ENCODE measurements around the gene FGF3. TPM values are rescaled to one million over a fixed set of nuclear protein-coding genes. Genes with fewer than 3 reads are reported as not detected.

FGF3 gene
- polyA plus RNA-seq, 1 donor = not detected

DNA sequence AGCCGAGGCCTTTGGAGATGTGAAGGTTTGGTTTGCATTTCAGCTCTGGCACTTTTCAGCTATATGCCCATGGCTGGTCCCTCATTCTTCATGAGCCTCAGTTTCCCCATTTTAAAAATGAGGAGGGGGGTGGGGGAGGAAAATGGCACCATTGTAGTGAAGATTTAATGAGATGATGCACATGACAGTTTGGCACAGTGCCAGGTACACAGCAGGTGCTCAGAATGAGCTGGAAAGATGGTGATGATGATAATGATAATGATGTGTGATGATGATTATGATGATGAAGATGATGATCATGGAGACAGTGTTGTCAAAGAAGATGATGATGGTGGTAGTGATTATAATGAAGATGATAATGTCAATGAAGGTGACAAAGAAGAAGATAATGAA is 24.3 kb upstream of the FGF3 start:
- no peak for DNase-seq

DNA sequence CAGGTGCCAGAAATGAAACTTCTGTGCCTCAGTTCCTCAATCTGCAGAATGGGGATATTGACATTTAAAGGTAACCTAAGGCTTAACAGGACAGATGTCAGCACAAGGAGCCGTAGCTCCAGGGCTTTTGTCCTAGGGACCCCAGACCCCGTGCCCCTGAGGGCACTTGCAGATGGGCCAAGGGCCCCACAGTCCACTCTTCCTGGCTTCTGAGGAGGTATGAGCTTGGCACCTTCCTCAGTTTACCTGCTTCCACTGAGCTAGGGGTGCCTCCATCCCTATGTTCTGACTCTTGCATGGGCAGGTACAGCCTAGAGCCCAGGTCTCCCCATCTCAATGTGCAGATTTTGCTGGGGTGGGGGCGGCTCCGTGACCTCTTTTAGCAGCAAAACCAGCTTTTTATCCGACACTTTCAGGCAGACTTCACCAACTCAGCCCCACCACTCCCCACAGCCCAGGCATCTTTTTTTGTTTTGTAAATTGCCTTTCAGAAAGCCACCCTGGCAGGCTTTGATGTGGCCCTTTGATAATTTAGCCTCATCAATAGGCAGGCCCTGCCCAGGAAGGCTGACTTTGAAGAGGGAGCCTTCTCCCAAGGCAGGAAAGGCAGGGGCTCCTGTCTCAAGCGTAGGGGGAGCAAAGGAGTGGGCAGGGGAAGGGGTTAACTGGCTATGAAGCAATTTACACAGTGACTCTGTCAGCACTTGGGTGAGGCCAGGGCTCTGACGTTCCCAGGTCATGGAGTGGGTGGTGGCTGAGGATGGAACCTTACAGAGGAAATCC is 23.7 kb upstream of the FGF3 start:
- no peak for DNase-seq

DNA sequence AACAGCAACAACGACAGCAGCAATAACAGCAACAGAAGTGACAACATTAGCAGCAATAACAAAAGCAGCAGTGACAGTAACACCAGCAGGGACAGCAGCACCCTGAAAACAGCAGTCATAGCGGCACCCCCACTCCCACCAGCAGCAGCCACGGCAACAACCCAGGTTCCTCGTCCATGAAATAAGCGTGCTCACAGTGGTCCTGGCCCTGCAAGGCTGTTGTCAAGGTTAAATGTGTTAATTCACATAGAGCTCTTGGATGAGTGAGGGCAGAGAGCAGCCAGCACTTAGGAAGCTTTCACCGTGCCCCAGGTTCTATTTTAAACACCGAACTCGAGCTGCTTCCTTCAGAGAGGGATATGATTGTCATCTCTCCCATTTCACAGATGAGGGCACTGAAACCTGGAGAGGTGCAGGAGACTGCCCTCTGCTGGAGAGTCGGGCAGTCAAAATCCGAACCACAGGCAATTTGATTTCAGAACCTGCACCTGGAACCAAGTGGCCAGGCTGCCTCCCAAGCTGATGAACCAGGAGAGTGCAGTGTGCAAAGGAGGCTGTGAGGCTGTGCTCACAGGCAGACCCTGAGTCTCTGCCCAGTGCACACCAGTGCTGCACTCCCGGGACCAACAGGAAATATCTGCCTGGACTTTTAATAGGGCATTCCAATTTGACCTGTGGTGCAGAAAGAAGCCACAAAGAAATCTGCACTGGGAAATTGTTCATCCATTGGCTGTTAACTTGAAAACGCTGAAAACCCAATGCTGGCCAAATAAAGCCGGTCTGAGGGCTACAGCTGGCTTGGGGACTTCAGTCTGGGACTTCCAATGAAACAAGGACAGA is 22.9 kb upstream of the FGF3 start:
- no peak for DNase-seq

DNA sequence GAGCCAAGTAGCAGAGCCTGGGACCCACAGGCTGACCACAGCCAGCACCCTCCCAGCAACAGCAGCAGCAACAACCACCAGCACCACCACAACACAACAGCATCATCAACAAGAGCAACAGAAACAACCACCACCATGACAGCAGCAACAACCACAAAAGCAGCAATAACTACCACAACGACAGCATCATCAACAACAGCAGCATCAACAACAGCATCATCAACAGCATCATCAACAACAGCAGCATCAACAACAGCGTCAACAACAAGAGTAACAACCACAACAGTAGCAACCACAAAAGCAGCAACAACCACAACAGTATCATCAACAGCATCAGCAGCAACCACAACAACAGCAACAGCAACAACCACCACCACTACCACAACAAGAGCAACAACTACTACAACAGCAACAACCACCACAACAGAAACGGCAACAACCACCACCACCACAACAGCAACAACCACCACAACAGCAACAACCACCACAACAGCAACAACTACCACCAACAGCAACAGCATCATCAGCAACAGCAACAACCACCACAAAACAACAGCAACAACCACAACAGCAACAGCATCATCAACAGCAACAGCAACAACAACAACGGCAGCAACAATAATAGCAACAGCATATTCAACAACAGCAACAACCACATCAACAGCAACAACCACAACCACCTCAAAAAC is 22.1 kb upstream of the FGF3 start:
- DNase-seq = no peak

DNA sequence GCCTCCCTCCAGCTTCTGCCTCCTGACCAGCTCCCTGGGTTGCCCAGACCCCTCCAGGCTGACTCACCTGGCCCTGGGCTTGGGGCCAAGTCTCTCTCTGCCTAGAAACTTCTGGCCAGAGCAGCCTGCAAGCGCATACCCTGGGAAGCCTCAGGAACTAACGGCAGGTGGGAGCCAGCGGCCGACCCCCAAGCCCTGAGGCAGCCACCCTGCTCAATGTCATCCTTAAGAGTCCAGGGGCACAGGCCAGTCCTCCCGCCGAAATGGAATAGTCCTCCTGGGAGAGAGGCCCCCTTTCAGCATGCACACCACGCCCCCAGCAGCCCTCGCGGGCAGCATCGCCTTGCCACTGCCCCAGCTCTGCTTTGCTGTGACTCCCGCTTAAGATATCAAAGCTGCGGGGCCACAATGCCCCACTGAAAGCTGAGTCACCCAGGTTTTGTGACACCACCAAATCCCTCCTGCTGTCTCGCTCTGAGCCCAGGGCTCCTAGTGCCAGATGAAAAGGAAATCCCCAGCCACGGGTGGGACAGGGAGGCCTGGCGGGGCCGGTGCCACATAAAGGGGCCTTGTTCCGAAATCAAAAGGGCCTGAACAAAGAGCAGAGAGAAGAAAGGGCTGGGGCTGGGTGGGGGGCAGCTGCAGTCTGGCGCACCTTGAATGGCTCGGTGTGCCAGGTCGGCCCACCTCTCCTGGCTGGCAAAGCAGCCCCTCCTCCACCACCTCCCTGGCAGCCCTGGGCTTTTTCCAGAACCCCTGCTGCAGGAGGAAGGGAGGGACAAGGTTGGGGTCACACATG is 21.4 kb upstream of the FGF3 start:
- no peak for DNase-seq

DNA sequence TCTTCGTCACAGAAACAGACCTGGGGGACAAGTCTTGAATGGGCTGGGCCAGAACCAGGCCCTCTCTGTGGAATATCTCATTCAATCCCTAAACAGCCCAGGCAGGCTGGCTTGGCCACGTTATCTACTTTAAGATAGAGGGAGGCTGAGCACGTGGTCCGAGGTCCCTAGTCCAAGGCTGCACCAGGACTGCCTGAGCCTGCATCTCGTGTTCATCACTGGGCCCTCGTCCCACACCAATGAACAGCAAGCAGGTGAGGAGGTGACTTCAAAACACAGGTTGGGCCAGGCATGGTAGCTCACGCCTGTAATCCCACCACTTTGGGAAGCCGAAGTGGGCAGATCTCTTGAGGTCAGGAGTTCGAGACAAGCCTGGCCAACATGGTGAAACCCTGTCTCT is 20.3 kb upstream of the FGF3 start:
- DNase-seq = no peak

DNA sequence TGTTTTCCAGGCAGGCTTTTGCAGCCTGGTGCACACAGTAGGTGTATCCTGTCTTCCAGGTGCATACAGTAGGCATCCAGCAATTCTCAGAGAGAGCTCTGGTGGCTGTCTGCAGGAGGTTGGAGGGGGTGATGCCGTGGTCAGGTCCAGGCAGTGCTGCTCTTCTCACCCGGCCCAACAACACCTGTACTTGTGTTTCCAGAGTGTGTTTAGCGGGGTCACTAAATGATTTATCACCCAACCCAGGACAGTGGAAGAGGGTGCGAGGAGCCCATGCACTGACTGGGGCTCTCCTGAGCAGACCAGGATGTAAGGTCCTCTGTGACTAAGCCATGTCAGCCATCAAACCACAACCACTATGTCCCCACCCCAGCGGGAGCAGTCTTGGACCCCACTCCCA is 18.6 kb upstream of the FGF3 start:
- DNase-seq = no peak

DNA sequence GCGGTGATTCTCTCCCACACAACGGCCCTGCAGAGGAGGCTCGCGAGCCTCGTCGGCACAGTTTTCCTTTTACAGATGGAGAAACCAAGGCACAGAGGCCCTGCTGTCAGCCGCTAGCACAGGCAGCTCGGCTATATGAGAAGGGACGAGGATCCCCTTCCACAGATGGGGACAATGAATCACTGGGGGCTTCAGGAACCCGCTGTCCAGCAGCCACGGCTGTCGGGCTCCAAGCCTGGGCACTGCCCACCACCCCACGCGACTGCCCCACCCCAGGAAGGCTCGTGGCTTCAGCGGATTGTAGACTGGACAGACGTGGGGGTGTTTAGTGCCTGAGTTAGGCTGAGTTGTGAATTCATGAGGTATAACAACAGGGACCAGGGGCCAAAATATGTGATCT is 17.2 kb upstream of the FGF3 start:
- no peak for DNase-seq

DNA sequence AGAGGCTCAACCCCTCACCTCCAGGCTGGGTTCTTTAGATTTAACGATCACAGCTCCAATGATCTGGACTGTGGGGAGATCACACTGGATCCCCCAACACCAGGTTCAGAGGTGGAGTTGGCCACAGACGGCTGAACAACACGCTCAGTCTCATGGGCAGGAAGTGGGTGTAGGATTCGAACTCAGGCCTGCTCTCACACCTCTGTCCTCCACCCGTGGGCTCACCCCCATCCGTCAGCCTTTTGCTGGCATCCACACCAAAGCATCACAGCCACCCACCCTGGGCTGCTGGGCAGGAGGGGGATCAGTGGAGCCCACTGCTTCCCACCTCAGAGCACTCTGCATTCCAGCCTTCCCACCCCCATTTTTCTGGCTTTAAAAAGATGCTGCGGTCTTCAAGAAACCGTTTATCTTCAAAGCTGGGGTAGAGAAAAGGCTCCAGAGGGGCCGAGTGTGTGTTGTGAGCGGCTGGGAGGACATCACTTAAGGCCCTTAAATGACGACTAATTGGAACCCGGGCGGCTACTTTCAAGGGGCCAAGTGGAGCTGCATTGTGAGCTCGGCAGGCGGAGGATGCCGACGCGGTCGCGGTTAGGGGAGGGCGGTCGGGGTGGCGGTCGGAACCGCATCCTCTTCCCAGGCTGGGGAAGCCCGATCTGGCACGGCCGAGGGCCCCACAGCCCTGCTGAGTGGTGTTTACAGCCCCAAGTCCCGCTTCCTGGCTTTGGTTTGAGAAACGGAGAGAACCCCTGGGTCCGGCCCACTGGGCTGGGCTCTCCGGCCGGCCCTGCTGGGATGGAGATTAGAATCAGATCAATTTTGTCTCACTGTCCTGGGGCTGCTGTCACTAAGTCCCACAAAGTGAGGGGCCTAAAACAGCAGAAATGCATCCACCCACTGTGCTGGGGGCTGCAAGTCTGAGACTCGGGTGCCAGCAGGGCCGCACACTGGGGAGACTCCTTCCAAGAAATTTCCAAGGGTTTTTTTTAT is 15.9 kb upstream of the FGF3 start:
- DNase-seq = no peak

DNA sequence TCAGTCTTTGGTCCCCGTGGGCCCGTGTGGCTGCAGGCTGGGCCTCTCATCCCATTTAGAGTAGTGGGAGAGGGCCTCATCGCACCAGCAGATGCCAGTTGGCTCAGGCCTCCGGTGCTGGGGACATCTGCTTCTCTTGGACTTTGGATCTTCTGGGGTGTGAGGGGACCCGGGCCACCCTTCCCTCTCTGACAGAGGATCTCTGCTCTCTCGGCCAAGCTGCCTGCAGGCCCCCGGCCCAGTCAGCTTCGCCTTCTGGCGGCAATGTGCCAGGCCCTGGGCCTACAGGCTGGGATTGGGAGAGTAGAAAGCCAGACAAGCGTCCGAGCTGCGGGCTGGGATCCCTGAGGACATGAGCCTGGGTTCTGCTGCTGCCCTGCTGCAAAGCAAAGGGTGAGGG is 15.0 kb upstream of the FGF3 start:
- DNase-seq = no peak

DNA sequence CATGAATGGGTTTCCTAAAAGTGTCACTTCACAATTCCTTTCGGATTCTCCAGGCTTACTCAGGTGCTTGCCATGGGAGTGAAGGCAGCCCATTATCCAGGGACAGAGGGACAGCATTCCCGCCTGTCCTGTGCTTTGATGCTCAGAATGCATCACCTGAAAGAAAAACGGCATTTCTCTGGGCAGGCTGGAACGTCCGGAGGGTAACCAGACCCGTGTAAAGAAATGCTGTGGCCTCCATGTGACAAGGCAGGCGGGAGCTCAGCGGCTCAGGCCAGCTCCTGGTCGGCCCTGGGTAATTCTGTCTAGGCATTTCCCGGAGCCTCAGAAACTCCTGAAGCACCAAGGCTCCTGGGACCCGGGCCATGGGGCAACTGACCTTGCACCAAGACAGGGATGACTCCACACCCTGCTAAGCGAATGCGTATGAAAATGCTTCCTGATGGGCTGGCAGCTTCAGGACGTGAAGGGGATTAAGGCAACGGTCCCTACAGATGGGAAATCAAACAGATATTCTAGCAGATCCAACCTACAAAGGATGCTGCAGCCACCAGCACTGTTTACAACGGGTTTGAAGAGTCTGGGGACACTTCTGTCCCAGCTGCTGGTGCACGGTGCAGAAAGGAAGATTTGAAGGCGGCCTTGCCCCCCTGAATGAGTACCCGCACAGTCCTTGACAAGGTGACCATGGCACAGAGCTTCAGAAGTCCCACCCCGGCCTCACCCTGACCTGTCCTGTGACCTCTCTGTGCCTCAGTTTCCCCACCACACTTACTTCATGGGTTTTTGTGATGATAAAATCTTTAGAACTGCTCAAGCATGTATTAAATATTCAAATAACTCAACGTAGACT is 13.6 kb upstream of the FGF3 start:
- no peak for DNase-seq

DNA sequence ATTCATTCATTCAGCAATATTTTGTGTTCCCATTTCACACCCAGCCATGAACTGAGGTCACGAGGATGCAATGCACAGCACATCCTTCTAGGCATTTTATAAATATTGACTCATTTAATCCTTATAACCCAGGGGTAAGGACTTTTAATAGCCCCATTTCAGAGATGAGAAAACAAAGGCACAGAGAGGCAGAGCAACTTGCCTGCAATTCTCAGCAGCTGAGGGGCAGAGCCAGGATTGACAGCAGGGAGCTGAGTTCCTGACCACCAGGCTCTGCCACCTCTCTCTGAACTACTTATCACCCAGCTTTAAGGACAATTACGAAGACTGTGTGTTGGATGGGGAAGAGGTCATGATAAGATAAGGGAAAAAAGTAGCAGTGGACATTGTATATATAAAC is 12.8 kb upstream of the FGF3 start:
- no peak for DNase-seq

DNA sequence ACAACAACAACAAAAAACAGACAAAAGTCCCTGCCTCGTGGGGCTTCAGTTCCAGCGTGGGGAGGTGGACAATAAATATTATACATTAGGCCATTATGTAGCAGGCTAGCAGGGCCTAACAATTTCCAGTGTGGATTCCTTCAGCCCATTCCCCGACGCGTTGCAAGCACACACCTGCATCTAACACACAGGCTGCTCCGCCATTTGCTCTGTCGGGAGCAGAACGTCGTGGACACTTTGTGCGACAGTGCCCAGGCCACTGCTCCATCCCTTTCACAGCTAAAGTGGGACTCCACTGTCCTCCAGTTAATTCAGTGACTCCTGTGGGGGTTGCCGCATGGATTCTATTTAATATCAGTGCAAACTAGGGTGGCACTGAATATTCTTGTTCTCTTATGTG is 10.9 kb upstream of the FGF3 start:
- no peak for DNase-seq

DNA sequence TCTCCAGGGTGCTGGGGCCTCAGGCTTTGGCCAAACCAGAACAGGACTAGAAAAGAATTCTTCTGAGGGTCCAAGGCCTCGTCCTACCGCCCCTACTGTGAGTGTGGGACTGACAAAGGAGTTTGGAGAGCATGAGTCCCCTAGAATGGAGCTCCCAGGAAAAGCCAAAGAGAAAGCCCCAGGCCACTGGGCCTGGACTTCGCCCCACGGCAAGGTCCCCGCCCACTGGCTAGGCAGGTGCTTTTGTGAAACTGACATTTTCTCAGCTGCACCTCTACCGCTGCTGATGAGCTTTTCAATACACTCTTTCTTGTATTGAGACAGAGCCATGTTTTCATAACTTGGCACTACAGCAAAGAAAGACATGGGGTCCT is 9.7 kb upstream of the FGF3 start:
- DNase-seq = no peak

DNA sequence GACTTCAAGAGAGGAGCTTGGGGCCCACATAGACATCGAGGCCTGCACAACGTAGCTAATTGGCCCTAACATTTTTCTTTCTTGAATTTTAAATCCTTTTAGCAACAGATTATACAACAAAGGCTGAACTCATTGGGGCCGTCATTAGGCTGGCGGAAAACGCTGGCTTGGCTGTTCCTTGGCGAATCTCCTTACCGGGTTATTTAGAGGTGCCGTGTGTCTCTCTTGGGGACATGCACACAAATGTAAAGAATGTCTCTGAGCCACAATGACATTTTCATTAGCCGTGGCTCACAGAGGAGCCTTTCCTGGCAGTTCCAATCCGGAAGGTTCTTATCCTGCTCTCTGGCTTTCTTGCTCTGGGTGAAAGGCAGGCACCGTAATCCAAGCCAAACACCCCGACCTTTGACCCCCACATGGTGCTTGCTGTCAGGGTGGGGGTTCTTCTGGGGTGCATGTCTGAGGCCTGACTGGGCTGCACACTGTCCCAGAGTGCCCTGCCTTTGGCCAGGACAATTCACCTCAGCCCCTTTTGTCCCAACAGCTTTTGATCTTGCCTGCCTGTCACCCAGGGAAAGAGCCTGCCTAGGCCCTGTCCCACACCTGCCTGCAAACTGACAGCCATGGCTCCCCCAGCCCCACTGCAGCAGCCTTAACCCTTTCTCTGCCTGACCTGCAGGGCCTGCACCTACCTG is 9.2 kb upstream of the FGF3 start:
- DNase-seq = no peak

DNA sequence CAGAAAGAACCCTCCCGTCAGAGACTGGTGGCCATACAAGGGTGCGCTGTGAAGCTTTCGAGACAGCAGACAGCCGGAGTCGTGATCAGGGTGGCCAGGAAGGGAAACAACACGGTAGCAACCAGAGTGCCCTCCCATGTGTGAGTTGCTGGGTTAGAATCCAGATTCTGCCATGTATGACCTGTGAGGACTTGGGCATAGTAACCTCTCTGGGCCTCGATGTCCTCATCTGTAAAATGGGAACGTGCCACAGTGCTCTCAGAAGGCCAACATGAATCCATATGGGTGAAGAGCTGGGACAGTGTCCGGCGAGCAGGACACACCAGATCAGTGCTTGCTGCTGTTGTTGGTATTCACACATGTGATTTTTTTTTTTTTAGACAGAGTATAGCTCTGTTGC is 7.6 kb upstream of the FGF3 start:
- no peak for DNase-seq

DNA sequence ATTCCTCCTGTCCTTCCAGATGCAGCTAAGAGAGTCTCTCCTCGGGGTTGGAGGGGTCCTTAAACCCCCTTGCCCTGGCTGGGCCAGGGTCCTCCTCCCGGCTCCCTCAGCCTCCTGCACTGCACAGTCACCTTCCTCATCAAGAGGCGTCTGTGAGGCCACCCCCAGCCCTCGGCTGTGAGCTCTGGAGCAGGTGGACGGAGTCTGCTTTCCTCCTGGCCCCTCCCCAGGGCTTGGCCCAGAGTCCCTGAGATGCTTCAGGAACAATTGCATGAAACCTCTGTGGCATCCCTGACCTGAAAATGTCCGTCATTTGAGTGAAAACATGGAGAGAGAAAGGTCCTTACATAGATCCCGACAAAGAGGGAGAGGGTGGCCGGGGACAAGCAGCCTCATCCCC is 6.7 kb upstream of the FGF3 start:
- no peak for DNase-seq

DNA sequence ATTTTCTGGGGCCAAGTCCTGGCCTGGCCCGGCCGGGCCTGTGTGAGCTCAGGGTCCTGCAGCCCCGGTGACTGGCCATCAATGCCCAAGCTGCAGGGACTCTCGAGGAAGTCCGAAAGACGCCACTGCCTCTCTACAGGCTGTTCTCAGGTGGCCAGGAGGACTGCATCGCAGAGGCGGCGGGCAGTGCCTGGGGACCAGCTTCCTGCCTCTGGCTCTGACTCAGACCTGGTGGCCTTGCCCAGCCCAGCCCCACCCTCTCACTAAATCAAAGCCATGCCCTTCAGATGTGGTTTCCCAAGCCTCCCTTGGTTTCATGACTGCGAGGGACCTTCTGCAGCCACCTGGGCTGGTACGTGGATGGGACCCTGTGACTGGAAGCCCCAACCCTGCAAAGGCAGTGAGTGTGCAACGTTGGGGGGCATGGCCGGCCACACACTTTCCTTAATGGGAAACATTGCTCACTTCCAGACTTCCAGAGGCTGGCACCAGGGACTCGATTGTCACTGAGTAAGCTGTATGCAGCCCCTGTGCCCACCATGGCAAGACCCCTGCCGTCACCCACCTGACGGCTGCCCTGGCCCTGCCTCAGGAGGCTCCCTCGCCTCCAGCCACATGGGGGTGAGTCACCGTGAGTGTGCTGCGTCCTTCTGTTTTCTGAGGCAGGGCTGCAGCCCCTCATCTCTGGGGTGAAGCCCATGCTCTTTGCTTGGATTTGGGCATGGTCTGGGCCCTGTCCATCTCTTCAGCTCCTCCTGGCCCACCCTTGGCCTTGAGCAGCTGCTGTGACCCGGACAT is 6.0 kb upstream of the FGF3 start:
- DNase-seq = no peak

Data from hindlimb muscle (tissue), 1 donor.